Stimulated activated CD8-positive, alpha-beta memory T cell treated with anti-CD3 and anti-CD28 coated beads, Interleukin-2, amount 100 ng/mL, for 48 hours (primary cell): Measurements from ENCODE around the gene RNF208.
"Not testable (repeated sequence)": the region's sequence is repeated elsewhere in the genome, so short reads cannot be mapped to it uniquely, and the experiment has no call there.

Experiments used
- DNase-seq, 2 donors: peaks; one replicate each; pipeline ENCODE4 v3.0.0-alpha.2; 2020; ENCODE audit warnings: low read depth in 2 of 2

RNF208 gene

DNA sequence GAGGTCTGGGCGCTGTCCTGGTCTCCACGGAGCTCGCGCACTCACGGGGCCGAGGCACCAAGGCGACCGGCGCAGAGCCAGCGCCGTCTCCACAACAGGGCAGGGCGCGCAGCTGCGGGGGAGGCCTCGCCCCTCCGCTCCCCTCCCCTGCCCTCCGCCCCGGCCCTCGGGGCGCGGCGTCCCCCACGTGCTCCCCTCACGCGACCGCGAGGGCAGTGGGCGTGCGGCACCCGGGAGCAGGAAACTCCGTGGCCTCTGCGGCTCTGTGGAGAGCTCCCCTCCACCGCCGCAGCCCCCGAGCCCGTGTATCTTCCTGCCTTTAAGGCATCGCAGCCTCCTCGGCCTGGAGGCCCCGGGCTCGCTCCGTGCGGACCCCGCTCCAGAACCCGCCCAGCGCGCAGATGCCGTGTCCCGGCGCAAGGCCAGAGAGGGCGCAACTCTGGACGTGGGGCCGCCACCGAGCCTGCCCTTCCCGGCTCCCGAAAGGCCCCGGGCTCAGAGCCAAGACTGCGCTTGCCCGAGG is 18.3 kb upstream of the RNF208 start:
- peak; percentile 55 to 60 for DNase-seq

- not testable (repeated sequence) for DNase-seq
These were observed 17.6 kb upstream of the RNF208 start for GRCh38 chr9:137239541-137240200.

DNA sequence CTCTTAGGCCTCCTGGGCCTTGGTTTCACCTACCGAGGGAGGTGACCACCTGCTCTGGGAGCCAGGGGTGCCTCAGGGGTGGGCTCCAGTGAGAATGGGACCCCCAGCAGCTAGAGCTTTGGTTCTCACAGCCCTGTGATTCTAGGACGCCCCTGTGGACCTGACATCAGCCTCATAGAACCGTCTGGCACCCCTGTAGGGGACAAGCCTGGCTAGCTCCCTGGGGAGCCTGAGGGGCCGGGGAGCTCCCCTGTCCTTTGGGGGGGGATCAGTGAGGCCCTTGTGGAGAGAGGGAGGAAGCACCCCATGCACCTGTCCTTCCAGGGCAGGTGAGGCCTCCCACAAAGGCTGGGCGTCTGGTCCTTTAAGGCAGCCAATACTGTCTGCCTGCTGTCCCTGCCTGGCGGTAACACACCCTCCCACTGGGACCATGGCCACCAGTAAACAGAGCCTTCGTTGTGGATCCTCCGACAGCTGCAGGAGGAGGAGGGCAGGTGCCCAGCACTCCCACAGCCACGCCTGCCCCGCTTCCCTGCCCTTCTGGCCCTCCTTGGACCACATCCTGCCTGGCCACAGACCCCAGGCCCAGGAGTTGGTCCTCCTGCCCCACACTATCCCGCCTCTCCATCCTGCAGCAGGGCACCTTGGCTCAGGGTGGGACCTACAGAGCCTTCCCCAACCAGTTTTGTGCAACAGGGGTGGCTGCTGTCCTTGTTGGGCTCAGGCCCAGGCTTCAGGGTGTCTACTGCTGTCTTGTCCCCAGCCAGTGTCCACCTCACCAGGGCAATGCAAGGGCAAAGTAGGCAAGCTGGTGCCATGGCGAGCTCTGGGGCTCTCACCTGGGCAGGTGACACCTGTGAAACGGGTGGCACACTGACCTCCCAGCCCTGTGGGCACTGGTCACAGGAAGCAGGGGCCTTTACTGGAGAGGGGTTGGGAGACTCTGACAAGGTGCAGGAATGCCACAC is 16.0 kb upstream of the RNF208 start:
- DNase-seq: no peak

GRCh38 chr9:137236936-137237421 is 14.9 kb upstream of the RNF208 start:
- DNase-seq: no peak

- peak; percentile 90 for DNase-seq
These were observed 14.3 kb upstream of the RNF208 start for GRCh38 chr9:137236238-137236935.

GRCh38 chr9:137235424-137236237 is 13.6 kb upstream of the RNF208 start:
- DNase-seq: no peak

DNA sequence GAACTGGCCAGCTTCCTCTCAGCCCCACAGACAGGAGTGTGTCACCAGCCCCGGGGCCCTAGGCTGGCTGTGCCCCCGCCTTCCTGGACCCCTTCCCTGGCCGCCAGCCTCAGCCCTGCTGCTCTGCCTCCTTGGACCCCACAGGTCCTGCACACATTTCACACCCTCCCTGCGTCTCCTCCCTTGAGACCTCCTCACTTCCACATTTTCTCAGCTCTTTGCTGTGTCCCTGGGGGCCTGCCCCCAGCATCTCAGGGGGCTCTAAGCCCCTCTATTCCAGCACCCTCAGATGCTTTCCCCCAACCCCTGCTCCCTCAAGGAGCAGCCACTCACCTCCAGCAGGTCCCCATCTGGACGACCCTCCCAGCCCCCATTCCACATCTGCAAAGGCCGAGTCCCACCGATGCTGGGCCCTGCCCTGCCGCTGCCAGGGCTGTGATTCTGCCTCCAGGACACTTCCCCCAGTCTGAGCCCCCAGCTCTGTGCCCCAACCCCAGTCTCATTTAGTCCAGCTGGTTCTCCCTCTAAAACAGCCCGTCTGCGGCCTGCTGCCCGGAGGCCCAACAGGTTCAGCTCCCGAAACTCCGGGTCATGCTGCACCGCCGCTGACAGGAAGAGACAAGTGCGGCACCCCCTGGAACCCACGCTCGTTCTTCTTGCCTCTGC is 12.9 kb upstream of the RNF208 start:
- no peak for DNase-seq

- no peak for DNase-seq
These were observed 12.1 kb upstream of the RNF208 start for GRCh38 chr9:137234055-137234697.

GRCh38 chr9:137233143-137233980 is 11.3 kb upstream of the RNF208 start:
- no peak for DNase-seq

DNA sequence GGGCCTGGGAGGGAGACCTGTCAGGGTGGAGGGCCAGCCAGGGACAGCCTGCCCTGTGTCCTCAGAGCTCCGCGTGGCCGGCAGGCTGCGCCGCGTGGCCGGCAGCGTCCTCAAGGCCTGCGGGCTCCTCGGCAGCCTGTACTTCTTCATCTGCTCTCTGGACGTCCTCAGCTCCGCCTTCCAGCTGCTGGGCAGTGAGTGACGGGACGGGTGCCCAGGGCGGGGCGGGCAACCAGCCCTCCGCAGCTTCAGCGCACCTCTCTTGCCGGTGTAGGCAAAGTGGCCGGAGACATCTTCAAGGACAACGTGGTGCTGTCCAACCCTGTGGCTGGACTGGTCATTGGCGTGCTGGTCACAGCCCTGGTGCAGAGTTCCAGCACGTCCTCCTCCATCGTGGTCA is 10.5 kb upstream of the RNF208 start:
- no peak for DNase-seq

DNA sequence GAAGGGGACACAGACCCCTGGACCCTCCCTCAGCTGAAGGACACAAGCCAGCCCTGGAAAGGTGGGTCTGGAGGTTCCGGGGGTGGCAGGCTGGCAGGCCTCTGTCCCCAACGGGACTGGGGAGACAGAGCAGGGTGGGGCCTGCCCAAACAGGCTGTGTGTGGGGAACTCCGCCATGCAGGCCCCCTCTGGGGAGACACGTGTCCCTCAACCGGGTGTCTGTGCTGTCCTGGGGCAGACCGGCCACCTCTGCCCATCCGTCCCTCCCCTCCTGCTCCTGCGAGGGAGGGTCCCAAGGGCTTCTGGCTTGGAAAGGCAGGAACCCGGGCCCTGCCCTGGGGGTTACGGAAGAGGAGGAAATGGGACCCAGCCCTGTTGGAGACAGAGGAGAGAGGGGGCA is 10.1 kb upstream of the RNF208 start:
- no peak for DNase-seq

- no peak for DNase-seq
These were observed 9.5 kb upstream of the RNF208 start for GRCh38 chr9:137231372-137232039.

GRCh38 chr9:137230705-137231371 is 8.8 kb upstream of the RNF208 start, which contains the start of gene SLC34A3:
Gene SLC34A3, plus strand, starts transcription at chr9:137230901. Its CDS starts 802 bp downstream, at chr9:137231703.
- no peak for DNase-seq

DNA sequence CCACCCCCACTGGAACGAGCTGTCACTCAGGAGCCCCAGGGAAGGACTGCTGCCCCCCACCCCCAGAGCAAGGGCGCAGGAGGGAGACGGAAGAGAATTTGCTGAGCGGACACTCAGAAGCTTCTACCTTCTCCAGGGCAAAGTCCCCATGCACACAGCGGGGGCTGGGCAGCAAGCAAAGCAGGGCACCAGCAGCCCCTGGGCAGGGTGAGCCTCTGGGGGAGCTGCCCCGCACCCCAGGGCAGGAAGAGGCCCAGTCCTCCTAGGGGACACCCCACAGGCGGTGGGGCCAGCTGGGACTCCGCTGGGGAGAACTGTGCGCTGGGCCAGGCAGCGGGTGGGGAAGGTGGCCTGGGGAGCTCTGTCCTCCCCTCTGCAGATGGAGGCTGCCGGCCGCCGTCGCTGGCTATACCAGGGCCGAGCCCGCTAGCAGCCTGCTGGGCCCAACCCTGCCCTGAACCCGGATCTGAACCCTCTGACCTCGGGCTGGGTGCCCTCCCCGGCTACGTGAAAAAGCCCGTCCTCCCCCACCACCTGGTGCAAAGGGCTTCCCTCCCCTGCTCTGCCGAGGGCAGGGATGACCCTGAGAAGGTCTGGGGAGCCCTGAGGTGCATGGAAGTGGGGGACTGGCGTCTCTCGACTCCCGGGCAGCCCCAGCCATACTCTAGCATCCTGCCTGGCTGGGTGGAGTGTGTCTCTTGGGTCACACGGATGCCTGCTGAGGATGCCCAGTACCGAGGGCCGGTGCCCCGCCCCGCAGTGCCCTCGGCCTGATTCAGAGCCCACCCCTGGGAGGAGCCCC is 8.1 kb upstream of the RNF208 start:
- DNase-seq: no peak

DNA sequence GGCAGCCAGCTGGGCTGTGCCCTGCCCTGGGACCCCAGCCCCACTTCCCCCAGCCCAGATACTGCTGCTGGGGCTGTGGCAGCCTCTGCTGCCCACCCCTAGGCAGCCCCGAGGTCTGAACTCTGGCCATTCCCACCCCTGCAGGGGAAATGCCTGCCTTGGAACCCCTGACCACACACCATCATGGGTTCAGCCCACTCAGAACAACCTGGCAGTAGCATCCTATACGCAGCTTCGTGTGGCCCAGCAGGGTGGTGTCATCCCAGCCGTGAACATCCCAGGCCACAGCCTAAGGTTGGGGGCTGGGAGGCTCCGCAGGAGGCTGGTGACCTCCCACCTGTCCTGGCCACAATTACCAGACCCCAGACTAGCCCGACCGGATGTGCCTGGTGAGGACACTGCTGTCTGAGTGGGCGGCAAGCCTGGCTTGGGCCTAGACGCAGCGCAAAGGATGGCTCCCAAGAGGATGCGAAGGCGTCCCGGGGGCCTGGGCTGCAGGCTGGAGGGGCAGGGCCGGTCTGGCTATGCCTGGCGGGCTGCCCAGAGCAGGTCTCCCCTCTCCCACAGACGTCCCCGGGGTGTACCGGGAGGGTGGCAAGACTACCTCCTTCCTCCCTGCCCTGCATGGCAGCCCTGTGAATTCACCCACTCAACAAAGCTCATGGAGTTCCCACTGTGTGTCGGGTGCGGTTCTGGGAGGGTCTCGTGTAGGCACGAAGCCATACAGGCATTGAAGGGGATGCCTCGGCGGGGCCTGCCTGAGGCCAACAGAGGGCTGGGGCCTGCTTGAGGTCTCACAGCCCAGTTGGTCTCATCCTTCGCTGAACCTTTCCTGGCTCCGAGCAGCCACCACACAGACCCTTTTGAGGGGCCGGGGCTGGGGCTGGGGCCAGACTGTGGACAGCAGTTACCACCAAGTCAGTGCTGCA is 7.2 kb upstream of the RNF208 start:
- DNase-seq: no peak

DNA sequence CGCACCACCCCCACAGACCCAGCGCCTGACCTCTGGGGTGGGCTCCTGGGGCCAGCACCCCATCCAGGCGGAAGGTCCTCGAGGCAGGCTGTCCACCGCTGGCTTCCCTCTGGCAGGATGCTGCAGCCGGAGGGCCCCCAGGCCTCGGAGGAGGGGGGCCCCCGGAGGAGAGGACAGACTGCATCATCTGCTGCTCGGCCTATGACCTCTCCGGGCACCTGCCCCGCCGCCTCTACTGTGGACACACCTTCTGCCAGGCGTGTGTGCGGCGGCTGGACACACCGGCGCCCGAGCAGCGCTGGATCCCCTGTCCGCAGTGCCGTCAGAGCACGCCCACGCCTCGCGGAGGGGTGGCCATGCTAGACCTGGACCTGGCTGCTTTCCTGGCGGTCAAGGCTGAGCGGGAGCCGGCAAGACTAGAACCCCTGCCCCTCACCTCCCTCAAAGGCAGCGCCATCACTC is 6.5 kb upstream of the RNF208 start:
- no peak for DNase-seq
